ENCODE data around the gene TRHDE. TPM values are rescaled to one million over a fixed set of nuclear protein-coding genes. Genes with fewer than 3 reads are reported as not detected.

The TRHDE gene
- total and polyA plus RNA-seq, 2 donors (not counting 3 experiments of a cell fraction or from before 2014, with no cell fraction given): not detected

GRCh38 chr12:72366255-72366654 is 94.1 kb downstream of the TRHDE start:
- FAIRE-seq: no peak
- Histone ChIP-seq H3K36me3 (ENCODE audit: control insufficient read depth in 2 of 2, extremely low read depth in 1 of 2, insufficient read depth in 2 of 2, low read length in 2 of 2) (no peaks in the 10 kb centered on the region), H2AFZ (ENCODE audit: low read depth, low read length) (no peak overlapping the region), H3K4me3 (replicated peaks in 1 of 3; ENCODE audit: insufficient read depth in 1 of 3, low read depth in 1 of 3, low read length in 3 of 3) (no peak overlapping the region), H3K27me3 (ENCODE audit: control insufficient read depth in 2 of 2, insufficient read depth in 2 of 2, low read length in 2 of 2) (no peaks in the 10 kb centered on the region), H3K4me2 (ENCODE audit: insufficient read depth, low read length) (no peak overlapping the region), H3K9me3 (replicated peaks; ENCODE audit: control insufficient read depth, insufficient read depth, low read length) (peaks cover 4% of the 10 kb centered on the region), H3K4me1 (ENCODE audit: control insufficient read depth, extremely low read depth, insufficient read depth, low read length) (no peaks in the 10 kb centered on the region), H4K20me1 (replicated peaks; ENCODE audit: control insufficient read depth, extremely low read depth, insufficient read depth, low read length) (no peaks in the 10 kb centered on the region), H3K9me1 (replicated peaks; ENCODE audit: control insufficient read depth, extremely low read depth, insufficient read depth, low read length) (no peaks in the 10 kb centered on the region), H3K79me2 (ENCODE audit: control insufficient read depth, insufficient read depth, low read length) (no peaks in the 10 kb centered on the region), H3K27ac (ENCODE audit: insufficient read depth, low read depth, low read length) (no peak overlapping the region), H3K9ac (replicated peaks; ENCODE audit: extremely low read depth, insufficient read depth, low read length) (no peak overlapping the region)
- ChIA-PET CTCF (no interaction called here), POLR2A (no interaction called here)
- intact Hi-C loops (cut with micrococcal nuclease) (no loop called here), dilution Hi-C loops (cut with MboI; ENCODE audit: extremely low pct_ligation_motif_present, low sequenced_read_pairs) (no loop called here)
- TF ChIP-seq FOS (IDR thresholded peaks at IDR 0.05; ENCODE audit: borderline replicate concordance, insufficient read depth, low read length) (no peak), JUN (IDR thresholded peaks at IDR 0.05; ENCODE audit: borderline replicate concordance, insufficient read depth, insufficient read length, low read depth) (no peak), POLR2A (IDR thresholded peaks at IDR 0.05; ENCODE audit: low read depth, low read length) (no peak), MYC (IDR thresholded peaks at IDR 0.05; ENCODE audit: low read depth, low read length) (no peak), CTCF (IDR thresholded peaks at IDR 0.05; ENCODE audit: extremely low read depth in 1 of 2, insufficient read depth in 1 of 2, low read depth in 1 of 2, low read length in 2 of 2) (no peak), EZH2 (IDR thresholded peaks at IDR 0.05; ENCODE audit: borderline replicate concordance, low read depth, low read length, severe bottlenecking) (no peak), GATA2 (IDR thresholded peaks at IDR 0.05; ENCODE audit: insufficient read depth, insufficient read length, low read depth, low read length) (no peak), MAX (IDR thresholded peaks at IDR 0.05; ENCODE audit: insufficient read depth, insufficient read length) (no peak), POLR2AphosphoS5 (IDR thresholded peaks at IDR 0.05; ENCODE audit: insufficient read depth, low read depth, low read length) (no peak)
- DNase-seq (ENCODE audit: low read depth, low spot score): no peak
- BruUV-seq (replicated peaks): no TSS peak
